Measurements from ENCODE around the gene LIMD2. TPM values are rescaled to one million over a fixed set of nuclear protein-coding genes. Genes with fewer than 3 reads are reported as not detected.

Gene LIMD2
- total and polyA plus RNA-seq, 2 experiments from 2014 or later, result 98.8 to 105 TPM

- Histone ChIP-seq H3K27ac (ENCODE audit: low read depth) (no peak overlapping the region), H3K27me3 (ENCODE audit: insufficient read depth) (no peaks in the 10 kb centered on the region), H3K79me2 (replicated peaks; ENCODE audit: insufficient read depth) (no peaks in the 10 kb centered on the region), H4K20me1 (replicated peaks; ENCODE audit: insufficient read depth) (no peaks in the 10 kb centered on the region; the same call in none of the 2 replicates), H2AFZ (no peak overlapping the region), H3K36me3 (ENCODE audit: insufficient read depth) (peaks cover under 1% of the 10 kb centered on the region; the same call in 1 of the 2 replicates), H3K4me3 (no peak overlapping the region), H3K4me2 (no peak overlapping the region), H3K4me1 (ENCODE audit: insufficient read depth) (peaks cover 9% of the 10 kb centered on the region), H3K9me2 (ENCODE audit: insufficient read depth) (no peaks in the 10 kb centered on the region), H3F3A (replicated peaks; ENCODE audit: low read depth) (0 out of 2 replicates have a peak, but pooled peaks cover 3% of the 10 kb centered on the region)
- DNase-seq (ENCODE audit: low spot score) (no peak), ATAC-seq (no peak)
- no peaks in the 10 kb centered on the region for H3K27me3 Mint-ChIP-seq (ENCODE audit: insufficient read depth, low read depth, poor library complexity)
- TF ChIP-seq CTCF (conservative IDR thresholded peaks at IDR 0.05; ENCODE audit: low read depth in 2 of 2), result no peak
- no peak for TF ChIP-seq ZNF331 (CRISPR knock-in tag; IDR thresholded peaks at IDR 0.05; ENCODE audit: low read depth)
- TF ChIP-seq JUNB (IDR thresholded peaks at IDR 0.05; ENCODE audit: unreplicated experiment), result no peak
- peaks cover 16% of the 10 kb centered on the region; the same call in 2 of the 3 replicates for H3K4me1 Mint-ChIP-seq
- H3K9me3 Mint-ChIP-seq, result no peaks in the 10 kb centered on the region
- H3K36me3 Mint-ChIP-seq (ENCODE audit: low read depth), result peaks cover 2% of the 10 kb centered on the region; the same call in 2 of the 3 replicates
- H3K4me3 Mint-ChIP-seq, result no peak overlapping the region
- H3K27ac Mint-ChIP-seq, result no peak overlapping the region
These were observed 19.2 kb downstream of the LIMD2 start for GRCh38 chr17:63680700-63681099.

GRCh38 chr17:63679214-63679613 is 20.7 kb downstream of the LIMD2 start:
- TF ChIP-seq CTCF (conservative IDR thresholded peaks at IDR 0.05; ENCODE audit: low read depth in 2 of 2) (peak; percentile 44 to 71; a peak in 3 of 4 replicates), NANOG (IDR thresholded peaks at IDR 0.05; ENCODE audit: borderline replicate concordance) (no peak)
- Histone ChIP-seq H3K9me2 (ENCODE audit: insufficient read depth) (no peaks in the 10 kb centered on the region), H3F3A (replicated peaks; ENCODE audit: low read depth) (0 out of 2 replicates have a peak, but pooled peaks cover 3% of the 10 kb centered on the region), H3K4me1 (ENCODE audit: insufficient read depth) (peaks cover 23% of the 10 kb centered on the region), H3K27ac (ENCODE audit: low read depth) (no peak overlapping the region), H3K79me2 (replicated peaks; ENCODE audit: insufficient read depth) (no peaks in the 10 kb centered on the region), H2AFZ (no peak overlapping the region), H3K4me3 (no peak overlapping the region), H4K20me1 (replicated peaks; ENCODE audit: insufficient read depth) (no peaks in the 10 kb centered on the region; the same call in 1 of the 2 replicates), H3K27me3 (ENCODE audit: insufficient read depth) (no peaks in the 10 kb centered on the region), H3K4me2 (no peak overlapping the region), H3K36me3 (ENCODE audit: insufficient read depth) (no peaks in the 10 kb centered on the region)
- Mint-ChIP-seq H3K4me3 (no peak overlapping the region), H3K36me3 (ENCODE audit: low read depth) (peaks cover 2% of the 10 kb centered on the region; the same call in 2 of the 3 replicates), H3K4me1 (peaks cover 30% of the 10 kb centered on the region), H3K27ac (no peak overlapping the region), H3K27me3 (ENCODE audit: insufficient read depth, low read depth, poor library complexity) (no peaks in the 10 kb centered on the region), H3K9me3 (no peaks in the 10 kb centered on the region)
- peak; percentile 82 for ATAC-seq
- DNase-seq (ENCODE audit: low spot score), result peak; percentile 60

- H4K20me1 ChIP-seq (replicated peaks; ENCODE audit: insufficient read depth), result peaks cover 3% of the 10 kb centered on the region; the same call in 1 of the 2 replicates
- H3K4me2 ChIP-seq, result no peak overlapping the region
- H3K4me3 ChIP-seq, result no peak overlapping the region
- H3K9me2 ChIP-seq (ENCODE audit: insufficient read depth), result no peaks in the 10 kb centered on the region
- DNase-seq (ENCODE audit: low spot score) (no peak), ATAC-seq (no peak)
- Mint-ChIP-seq H3K27me3 (ENCODE audit: insufficient read depth, low read depth, poor library complexity) (no peaks in the 10 kb centered on the region), H3K27ac (no peak overlapping the region), H3K36me3 (ENCODE audit: low read depth) (no peaks in the 10 kb centered on the region), H3K9me3 (no peaks in the 10 kb centered on the region), H3K4me1 (peaks cover 42% of the 10 kb centered on the region), H3K4me3 (no peak overlapping the region)
- no peaks in the 10 kb centered on the region for H3K79me2 ChIP-seq (replicated peaks; ENCODE audit: insufficient read depth)
- H3F3A ChIP-seq (replicated peaks; ENCODE audit: low read depth), result no peaks in the 10 kb centered on the region
- H2AFZ ChIP-seq, result no peak overlapping the region
- H3K4me1 ChIP-seq (ENCODE audit: insufficient read depth), result peaks cover 39% of the 10 kb centered on the region
- no peaks in the 10 kb centered on the region for H3K27me3 ChIP-seq (ENCODE audit: insufficient read depth)
- no peak for TF ChIP-seq EZH2phosphoT487 (IDR thresholded peaks at IDR 0.05; ENCODE audit: unreplicated experiment)
- no peak for TF ChIP-seq EZH2 (IDR thresholded peaks at IDR 0.05; ENCODE audit: low read depth, unreplicated experiment)
- TF ChIP-seq ZNF331 (CRISPR knock-in tag; IDR thresholded peaks at IDR 0.05; ENCODE audit: low read depth), result no peak
- no peak for TF ChIP-seq ZNF114 (CRISPR knock-in tag; IDR thresholded peaks at IDR 0.05)
- no peak for TF ChIP-seq CTCF (conservative IDR thresholded peaks at IDR 0.05; ENCODE audit: low read depth in 2 of 2)
- no peak for TF ChIP-seq CREB1 (CRISPR knock-in tag; IDR thresholded peaks at IDR 0.05; ENCODE audit: low read depth)
- no peak for TF ChIP-seq JUNB (IDR thresholded peaks at IDR 0.05; ENCODE audit: unreplicated experiment)
- TF ChIP-seq POLR2AphosphoS5 (IDR thresholded peaks at IDR 0.05; ENCODE audit: low read depth), result no peak
- H3K36me3 ChIP-seq (ENCODE audit: insufficient read depth), result no peaks in the 10 kb centered on the region
- no peak overlapping the region for H3K27ac ChIP-seq (ENCODE audit: low read depth)
These were observed 23.3 kb downstream of the LIMD2 start for GRCh38 chr17:63676584-63676983.
